Erythroblast (primary cell): ENCODE data around the gene HOXB5.

Source experiments
- GATA1 ChIP-seq: IDR thresholded peaks from 2 replicates; pipeline ENCODE4 v1.6.1; 2011; ENCODE audit warnings: low read depth, mild to moderate bottlenecking, control low read depth, low read length, moderate library complexity
- POLR2A ChIP-seq: IDR thresholded peaks from 2 replicates; pipeline ENCODE4 v1.6.1; 2011; ENCODE audit warnings: mild to moderate bottlenecking, low read length

GRCh38 chr17:48571024-48571818, 22.4 kb downstream of the HOXB5 start:
- no peak for TF ChIP-seq POLR2A
- TF ChIP-seq GATA1, result no peak
